GM12878 (cell line): Measurements from ENCODE around the gene DGKQ.

Experiments
- CBFB ChIP-seq: IDR thresholded peaks from 2 replicates; pipeline ENCODE4 v1.6.1; 2016; ENCODE audit warnings: antibody characterized with exemption, low read depth
- CEBPB ChIP-seq, 2 experiments: fragments of 150-350 bp in 1 of 2; IDR thresholded peaks; 2 replicates each; pipeline ENCODE4 v1.6.1; 2012 to 2014; ENCODE audit warnings: low read depth in 2 of 2, low read length in 2 of 2, borderline replicate concordance in 1 of 2, inconsistent platforms in 1 of 2
- CHD1 ChIP-seq: IDR thresholded peaks from 2 replicates; pipeline ENCODE4 v1.6.1; 2012; ENCODE audit warnings: low read depth, low read length, improper control_type of control experiment
- CHD4 ChIP-seq: fragments of 200-600 bp; sonication (generic); IDR thresholded peaks from 2 replicates; pipeline ENCODE4 v1.6.1; 2016; ENCODE audit warnings: mild to moderate bottlenecking
- EGR1 ChIP-seq, 2 experiments: IDR thresholded peaks; 1 replicate in 1 of 2; 2 replicates in 1 of 2; pipeline ENCODE4 v1.6.1; 2011 to 2012; ENCODE audit warnings: low read depth in 2 of 2, low read length in 2 of 2, borderline replicate concordance in 1 of 2, mild to moderate bottlenecking in 1 of 2, moderate library complexity in 1 of 2
- GABPA ChIP-seq: IDR thresholded peaks from 2 replicates; pipeline ENCODE4 v1.6.1; 2014; ENCODE audit warnings: antibody characterized with exemption, low read depth, mild to moderate bottlenecking, inconsistent platforms
- MYC ChIP-seq: IDR thresholded peaks from 2 replicates; pipeline ENCODE4 v1.6.1; 2011; ENCODE audit warnings: mild to moderate bottlenecking, low read length, moderate library complexity, inconsistent platforms; ENCODE audit not compliant: insufficient read depth, insufficient replicate concordance, insufficient read length, severe bottlenecking
- POLR2A ChIP-seq: IDR thresholded peaks from 2 replicates; pipeline ENCODE4 v1.6.1; 2011; ENCODE audit warnings: low read depth, mild to moderate bottlenecking, low read length
- POLR2AphosphoS5 ChIP-seq: IDR thresholded peaks from 2 replicates; pipeline ENCODE4 v1.6.1; 2011; ENCODE audit warnings: mild to moderate bottlenecking, low read length, inconsistent platforms
- RELA ChIP-seq: fragments of 450-650 bp; IDR thresholded peaks from 2 replicates; pipeline ENCODE4 v1.8.0; 2014; ENCODE audit warnings: borderline replicate concordance; ENCODE audit not compliant: partially characterized antibody
- ZNF592 ChIP-seq: fragments of 450-650 bp; IDR thresholded peaks from 2 replicates; pipeline ENCODE4 v1.6.1; 2017; ENCODE audit warnings: mild to moderate bottlenecking, moderate library complexity
- TF ChIP-seq, protein P1 (sequence below), 3 experiments: IDR thresholded peaks in 2 of 3; conservative IDR thresholded peaks in 1 of 3; 2 replicates each; pipeline ENCODE4 v1.5.1; 2011; ENCODE audit warnings: low read depth in 3 of 3, low read length in 3 of 3, mild to moderate bottlenecking in 3 of 3, control low read depth in 2 of 3, moderate library complexity in 2 of 3, inconsistent platforms in 1 of 3, mixed read lengths in 1 of 3; ENCODE audit not compliant: control insufficient read depth in 2 of 3, insufficient read depth in 1 of 3; ENCODE audit errors: extremely low read depth in 1 of 3
- TF ChIP-seq, protein P2 (sequence below): IDR thresholded peaks from 2 replicates; pipeline ENCODE4 v1.6.1; 2011; ENCODE audit warnings: low read depth, low read length, improper control_type of control experiment, borderline replicate concordance
- TF ChIP-seq, protein P3 (sequence below): IDR thresholded peaks from 2 replicates; pipeline ENCODE4 v1.6.1; 2012; ENCODE audit warnings: low read depth, low read length, improper control_type of control experiment

DNA sequence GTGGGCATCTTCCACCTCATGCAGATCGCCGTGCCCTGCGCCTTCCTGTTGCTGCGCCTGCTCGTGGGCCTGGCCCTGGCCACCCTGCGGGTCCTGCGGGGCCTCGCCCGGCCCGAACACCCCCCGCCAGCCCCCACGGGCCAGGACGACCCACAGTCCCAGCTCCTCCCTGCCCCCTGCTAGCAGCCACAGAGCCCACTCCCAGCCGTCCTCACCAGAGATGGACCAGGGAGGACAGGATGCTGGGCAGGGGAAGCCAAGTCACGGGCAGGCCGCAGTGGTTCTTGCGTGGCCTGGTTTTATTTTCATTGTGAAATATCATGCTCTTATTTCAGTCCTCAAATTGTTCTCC is 15.1 kb downstream of the DGKQ start:
- TF ChIP-seq, protein P1, sequence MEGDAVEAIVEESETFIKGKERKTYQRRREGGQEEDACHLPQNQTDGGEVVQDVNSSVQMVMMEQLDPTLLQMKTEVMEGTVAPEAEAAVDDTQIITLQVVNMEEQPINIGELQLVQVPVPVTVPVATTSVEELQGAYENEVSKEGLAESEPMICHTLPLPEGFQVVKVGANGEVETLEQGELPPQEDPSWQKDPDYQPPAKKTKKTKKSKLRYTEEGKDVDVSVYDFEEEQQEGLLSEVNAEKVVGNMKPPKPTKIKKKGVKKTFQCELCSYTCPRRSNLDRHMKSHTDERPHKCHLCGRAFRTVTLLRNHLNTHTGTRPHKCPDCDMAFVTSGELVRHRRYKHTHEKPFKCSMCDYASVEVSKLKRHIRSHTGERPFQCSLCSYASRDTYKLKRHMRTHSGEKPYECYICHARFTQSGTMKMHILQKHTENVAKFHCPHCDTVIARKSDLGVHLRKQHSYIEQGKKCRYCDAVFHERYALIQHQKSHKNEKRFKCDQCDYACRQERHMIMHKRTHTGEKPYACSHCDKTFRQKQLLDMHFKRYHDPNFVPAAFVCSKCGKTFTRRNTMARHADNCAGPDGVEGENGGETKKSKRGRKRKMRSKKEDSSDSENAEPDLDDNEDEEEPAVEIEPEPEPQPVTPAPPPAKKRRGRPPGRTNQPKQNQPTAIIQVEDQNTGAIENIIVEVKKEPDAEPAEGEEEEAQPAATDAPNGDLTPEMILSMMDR (IDR thresholded peaks at IDR 0.05 in 2 of 3, conservative IDR thresholded peaks at IDR 0.05 in 1 of 3; ENCODE audit: control insufficient read depth in 2 of 3, extremely low read depth in 1 of 3, insufficient read depth in 1 of 3, low read depth in 3 of 3, low read length in 3 of 3): no peak
- TF ChIP-seq CHD4 (no peak), POLR2AphosphoS5 (no peak), POLR2A (no peak), EGR1 (IDR thresholded peaks at IDR 0.05; ENCODE audit: borderline replicate concordance in 1 of 2, low read depth in 2 of 2, low read length in 2 of 2) (no peak), GABPA (no peak), CBFB (no peak), MYC (no peak), CEBPB (IDR thresholded peaks at IDR 0.05; ENCODE audit: borderline replicate concordance in 1 of 2, low read depth in 2 of 2, low read length in 2 of 2) (no peak), CHD1 (no peak), RELA (no peak), ZNF592 (no peak)
- TF ChIP-seq, protein P2, sequence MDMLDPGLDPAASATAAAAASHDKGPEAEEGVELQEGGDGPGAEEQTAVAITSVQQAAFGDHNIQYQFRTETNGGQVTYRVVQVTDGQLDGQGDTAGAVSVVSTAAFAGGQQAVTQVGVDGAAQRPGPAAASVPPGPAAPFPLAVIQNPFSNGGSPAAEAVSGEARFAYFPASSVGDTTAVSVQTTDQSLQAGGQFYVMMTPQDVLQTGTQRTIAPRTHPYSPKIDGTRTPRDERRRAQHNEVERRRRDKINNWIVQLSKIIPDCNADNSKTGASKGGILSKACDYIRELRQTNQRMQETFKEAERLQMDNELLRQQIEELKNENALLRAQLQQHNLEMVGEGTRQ: no peak
- TF ChIP-seq, protein P3, sequence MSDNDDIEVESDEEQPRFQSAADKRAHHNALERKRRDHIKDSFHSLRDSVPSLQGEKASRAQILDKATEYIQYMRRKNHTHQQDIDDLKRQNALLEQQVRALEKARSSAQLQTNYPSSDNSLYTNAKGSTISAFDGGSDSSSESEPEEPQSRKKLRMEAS: no peak
